B cell (primary cell): Measurements from ENCODE around the gene SCYGR5. TPM values are rescaled to one million over a fixed set of nuclear protein-coding genes. Genes with fewer than 3 reads are reported as not detected.
"Not testable (repeated sequence)": the region's sequence is repeated elsewhere in the genome, so short reads cannot be mapped to it uniquely, and the experiment has no call there.

Source experiments
- ATAC-seq: fragments of 200-7000 bp; cut with Tn5 transposase; one replicate; pipeline ENCODE4 v1.10.0; 2021; ENCODE audit warnings: low read depth, mild to moderate bottlenecking, moderate number of reproducible peaks, moderate library complexity
- CTCF ChIA-PET: fragments of 350-600 bp; sonication (Branson Sonifier 250); formaldehyde crosslinking; loops from one replicate; lab custom pipeline; 2021; ENCODE audit warnings: antibody characterized with exemption, inconsistent platforms; lab: Charles Lee
- POLR2A ChIA-PET: fragments of 350-600 bp; sonication (Branson Sonifier 250); formaldehyde crosslinking; loops from one replicate; lab custom pipeline; 2021; ENCODE audit warnings: antibody characterized with exemption; lab: Charles Lee
- DNase-seq: peaks from one replicate; pipeline ENCODE4 v3.0.0; 2013
- H2AFZ ChIP-seq: 2 replicates; pipeline ENCODE4 v1.6.1; 2012; ENCODE audit warnings: mild to moderate bottlenecking, low read depth, low read length; ENCODE audit not compliant: insufficient read depth, poor library complexity, severe bottlenecking
- H3K27ac ChIP-seq, 2 donors: 1 replicate in 1 of 2; 2 replicates in 1 of 2; pipeline ENCODE4 v1.5.1; 2012 to 2013; ENCODE audit warnings: low read length in 2 of 2, mild to moderate bottlenecking in 2 of 2, moderate library complexity in 1 of 2
- H3K27me3 ChIP-seq, 4 experiments: fragments of 200-600 bp in 1 of 4; sonication (generic) in 1 of 4; replicated peaks in 1 of 4; 1 replicate in 2 of 4; 2 replicates in 2 of 4; pipeline versions ENCODE4 v1.6.1 to v1.7.0; 2013 to 2016; ENCODE audit warnings: low read length in 3 of 4, mild to moderate bottlenecking in 2 of 4, mixed read lengths in 1 of 4, moderate library complexity in 1 of 4; ENCODE audit not compliant: insufficient read depth in 4 of 4, control insufficient read depth in 3 of 4; ENCODE audit errors: control extremely low read depth in 1 of 4
- H3K36me3 ChIP-seq, 2 experiments: replicated peaks in 1 of 2; 1 replicate in 1 of 2; 2 replicates in 1 of 2; pipeline versions ENCODE4 v1.6.1 to v1.7.1; 2013; ENCODE audit warnings: low read length in 1 of 2; ENCODE audit not compliant: insufficient read depth in 2 of 2, control insufficient read depth in 1 of 2; ENCODE audit errors: control extremely low read depth in 1 of 2, extremely low read depth in 1 of 2
- H3K4me1 ChIP-seq, 2 donors: fragments of 200-600 bp in 1 of 2; sonication (generic) in 1 of 2; 1 replicate in 1 of 2; 2 replicates in 1 of 2; pipeline versions ENCODE4 v1.5.1 to v1.6.1; 2013 to 2017; ENCODE audit warnings: low read length in 2 of 2; ENCODE audit not compliant: control insufficient read depth in 2 of 2, insufficient read depth in 2 of 2
- H3K4me2 ChIP-seq: replicated peaks from 2 replicates; pipeline ENCODE3; 2012; ENCODE audit warnings: mild to moderate bottlenecking, low read depth, low read length; ENCODE audit not compliant: poor library complexity, severe bottlenecking
- H3K4me3 ChIP-seq, 5 experiments: fragments of 200-600 bp in 1 of 5; sonication (generic) in 1 of 5; 1 replicate in 3 of 5; 2 replicates in 2 of 5; pipeline versions ENCODE4 v1.5.1 to v1.7.0; 2011 to 2016; ENCODE audit warnings: low read length in 4 of 5, mild to moderate bottlenecking in 4 of 5, low read depth in 2 of 5, control low read depth in 1 of 5, moderate library complexity in 1 of 5; ENCODE audit not compliant: insufficient read depth in 1 of 5; ENCODE audit errors: control extremely low read depth in 1 of 5, extremely low read depth in 1 of 5
- H3K79me2 ChIP-seq: fragments of 200-600 bp; sonication (generic); one replicate; pipeline ENCODE4 v1.6.0; 2016; ENCODE audit warnings: low read length; ENCODE audit not compliant: control insufficient read depth, insufficient read depth
- H3K9ac ChIP-seq: fragments of 200-600 bp; sonication (generic); 2 replicates; pipeline ENCODE4 v1.6.1; 2017; ENCODE audit warnings: mild to moderate bottlenecking, low read length, moderate library complexity
- H3K9me3 ChIP-seq, 3 donors: one replicate each; pipeline versions ENCODE4 v1.6.1 to v1.7.1; 2013; ENCODE audit warnings: low read length in 2 of 3; ENCODE audit not compliant: control insufficient read depth in 2 of 3, insufficient read depth in 1 of 3; ENCODE audit errors: control extremely low read depth in 1 of 3
- H4K20me1 ChIP-seq: 2 replicates; pipeline ENCODE4 v1.6.0; 2012; ENCODE audit warnings: mild to moderate bottlenecking, low read length; ENCODE audit not compliant: insufficient read depth, control insufficient read depth, poor library complexity, severe bottlenecking
- H3K27ac Mint-ChIP-seq: one replicate; pipeline ENCODE4 v1.8.0; 2021; ENCODE audit warnings: mixed read lengths
- H3K27me3 Mint-ChIP-seq: one replicate; pipeline ENCODE4 v1.8.0; 2021; ENCODE audit warnings: mixed read lengths
- H3K4me1 Mint-ChIP-seq: one replicate; pipeline ENCODE4 v1.8.0; 2021; ENCODE audit warnings: mixed read lengths
- H3K4me3 Mint-ChIP-seq: one replicate; pipeline ENCODE4 v1.8.0; 2021; ENCODE audit warnings: mixed read lengths
- H3K9me3 Mint-ChIP-seq: one replicate; pipeline ENCODE4 v1.8.0; 2022; ENCODE audit warnings: mixed read lengths; ENCODE audit not compliant: insufficient read depth
- CTCF ChIP-seq: fragments of 200-600 bp; IDR thresholded peaks from one replicate; pipeline ENCODE4 v1.8.0; 2022; ENCODE audit warnings: antibody characterized with exemption, mild to moderate bottlenecking
- EZH2 ChIP-seq: IDR thresholded peaks from 2 replicates; pipeline ENCODE4 v1.6.1; 2012; ENCODE audit warnings: borderline replicate concordance, low read depth, mild to moderate bottlenecking, moderate library complexity, low read length; ENCODE audit not compliant: insufficient read depth, poor library complexity, severe bottlenecking
- WGBS: methylation state at CpG from one replicate; pipeline ENCODE4 v1.1.5; 2013; ENCODE audit warnings: missing lambda C conversion rate; ENCODE audit not compliant: insufficient coverage; 5-methylcytosine and 5-hydroxymethylcytosine counted together
- intact Hi-C: fragments of 100-400 bp; cut with micrococcal nuclease; formaldehyde crosslinking; loops from one replicate; pipeline ENCODE4 v1.10.0; 2022
- polyA minus RNA-seq: library from RNA; depleted of rRNA, polyadenylated mRNA; stranded (reverse); fragments of >200 nt; gene quantifications from 2 replicates; pipeline ENCODE4 v1.2.3, GENCODE V29; 2012
- polyA plus RNA-seq: library from polyadenylated mRNA; depleted of rRNA; stranded (reverse); fragments of >200 nt; gene quantifications from 2 replicates; pipeline ENCODE4 v1.2.3, GENCODE V29; 2012
- total RNA-seq, 2 donors: library from RNA; stranded (reverse); fragments of 120-200 nt in 1 of 2; gene quantifications; 1 replicate in 1 of 2; 2 replicates in 1 of 2; pipeline versions ENCODE4 v1.2.3 to v1.2.4, GENCODE V29; 2013 to 2022

The SCYGR5 gene
- total RNA-seq = not detected in 2 replicates
- not detected for total RNA-seq (2013)
- not detected in 2 replicates for polyA plus RNA-seq
- polyA minus RNA-seq = not detected in 2 replicates

GRCh38 chr2:227666631-227667170 is at the start of gene SCYGR5:
Gene SCYGR5, plus strand, starts transcription at chr2:227666804. Its CDS starts 0 bp downstream, at chr2:227666804.
- H3K79me2 ChIP-seq, H3K4me3 Mint-ChIP-seq, H3K36me3 ChIP-seq, H3K4me2 ChIP-seq, H3K9me3 Mint-ChIP-seq, H4K20me1 ChIP-seq, H3K9me3 ChIP-seq, H3K4me3 ChIP-seq, H3K27ac Mint-ChIP-seq, H3K4me1 ChIP-seq, DNase-seq, H2AFZ ChIP-seq, POLR2A ChIA-PET, H3K4me1 Mint-ChIP-seq, H3K27me3 ChIP-seq, intact Hi-C loops, H3K27ac ChIP-seq, H3K9ac ChIP-seq, ATAC-seq: not testable (repeated sequence)
- 75% methylated on average over 8 of the region's 13 CpGs for WGBS
- CTCF ChIA-PET = interaction anchor here (1.0 to 1.6 kb wide), 2 partner anchors 9 to 194 kb away, joined by 3 to 5 read pairs; no protein-coding TSS in a partner anchor
- peaks cover 10% of the 10 kb centered on the region for H3K27me3 Mint-ChIP-seq

GRCh38 chr2:227617316-227618230 is 49.0 kb upstream of the SCYGR5 start, which contains the start of gene SCYGR4:
Gene SCYGR4, plus strand, starts transcription at chr2:227617498. Its CDS starts 0 bp downstream, at chr2:227617498.
- H3K4me3 Mint-ChIP-seq = no peak within 1 kb of the TSS
- Histone ChIP-seq H3K9ac (no peak within 1 kb of the TSS), H3K27ac (no peak within 1 kb of the TSS), H3K4me1 (no peaks in the 10 kb centered on the region), H2AFZ (no peak within 1 kb of the TSS), H3K79me2 (no peaks in the 10 kb centered on the region), H3K4me3 (no peak within 1 kb of the TSS), H3K36me3 (no peaks in the 10 kb centered on the region), H3K9me3 (peaks cover 0 to 11% (median 1%) of the 10 kb centered on the region in 3 donors), H3K4me2 (no peak within 1 kb of the TSS), H3K27me3 (peaks cover 0 to 7% (median 2%) of the 10 kb centered on the region in 4 experiments), H4K20me1 (no peaks in the 10 kb centered on the region)
- CTCF ChIA-PET = no interaction called here
- POLR2A ChIA-PET = no interaction called here
- no peaks in the 10 kb centered on the region for H3K4me1 Mint-ChIP-seq
- DNase-seq (no peak), ATAC-seq (no peak)
- 88% methylated on average over 8 of the region's 20 CpGs for WGBS
- H3K27ac Mint-ChIP-seq = no peak within 1 kb of the TSS
- no peaks in the 10 kb centered on the region for H3K9me3 Mint-ChIP-seq
- intact Hi-C loops = no loop called here
- H3K27me3 Mint-ChIP-seq = peaks cover 23% of the 10 kb centered on the region
- TF ChIP-seq CTCF (no peak), EZH2 (no peak)
